Colon (tissue), 2 donors: ENCODE data around the gene CLUH.

ENCODE experiments used
- FAIRE-seq: peaks from 2 replicates; lab custom pipeline; 2012; peaks lifted over from hg19 to GRCh38; lab: Jason Lieb, UNC
- donor health status: control.
- donor health status: control.

CLUH gene, protein sequence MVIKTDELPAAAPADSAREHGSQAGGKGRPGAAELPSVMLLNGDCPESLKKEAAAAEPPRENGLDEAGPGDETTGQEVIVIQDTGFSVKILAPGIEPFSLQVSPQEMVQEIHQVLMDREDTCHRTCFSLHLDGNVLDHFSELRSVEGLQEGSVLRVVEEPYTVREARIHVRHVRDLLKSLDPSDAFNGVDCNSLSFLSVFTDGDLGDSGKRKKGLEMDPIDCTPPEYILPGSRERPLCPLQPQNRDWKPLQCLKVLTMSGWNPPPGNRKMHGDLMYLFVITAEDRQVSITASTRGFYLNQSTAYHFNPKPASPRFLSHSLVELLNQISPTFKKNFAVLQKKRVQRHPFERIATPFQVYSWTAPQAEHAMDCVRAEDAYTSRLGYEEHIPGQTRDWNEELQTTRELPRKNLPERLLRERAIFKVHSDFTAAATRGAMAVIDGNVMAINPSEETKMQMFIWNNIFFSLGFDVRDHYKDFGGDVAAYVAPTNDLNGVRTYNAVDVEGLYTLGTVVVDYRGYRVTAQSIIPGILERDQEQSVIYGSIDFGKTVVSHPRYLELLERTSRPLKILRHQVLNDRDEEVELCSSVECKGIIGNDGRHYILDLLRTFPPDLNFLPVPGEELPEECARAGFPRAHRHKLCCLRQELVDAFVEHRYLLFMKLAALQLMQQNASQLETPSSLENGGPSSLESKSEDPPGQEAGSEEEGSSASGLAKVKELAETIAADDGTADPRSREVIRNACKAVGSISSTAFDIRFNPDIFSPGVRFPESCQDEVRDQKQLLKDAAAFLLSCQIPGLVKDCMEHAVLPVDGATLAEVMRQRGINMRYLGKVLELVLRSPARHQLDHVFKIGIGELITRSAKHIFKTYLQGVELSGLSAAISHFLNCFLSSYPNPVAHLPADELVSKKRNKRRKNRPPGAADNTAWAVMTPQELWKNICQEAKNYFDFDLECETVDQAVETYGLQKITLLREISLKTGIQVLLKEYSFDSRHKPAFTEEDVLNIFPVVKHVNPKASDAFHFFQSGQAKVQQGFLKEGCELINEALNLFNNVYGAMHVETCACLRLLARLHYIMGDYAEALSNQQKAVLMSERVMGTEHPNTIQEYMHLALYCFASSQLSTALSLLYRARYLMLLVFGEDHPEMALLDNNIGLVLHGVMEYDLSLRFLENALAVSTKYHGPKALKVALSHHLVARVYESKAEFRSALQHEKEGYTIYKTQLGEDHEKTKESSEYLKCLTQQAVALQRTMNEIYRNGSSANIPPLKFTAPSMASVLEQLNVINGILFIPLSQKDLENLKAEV (N-terminal part only)

DNA sequence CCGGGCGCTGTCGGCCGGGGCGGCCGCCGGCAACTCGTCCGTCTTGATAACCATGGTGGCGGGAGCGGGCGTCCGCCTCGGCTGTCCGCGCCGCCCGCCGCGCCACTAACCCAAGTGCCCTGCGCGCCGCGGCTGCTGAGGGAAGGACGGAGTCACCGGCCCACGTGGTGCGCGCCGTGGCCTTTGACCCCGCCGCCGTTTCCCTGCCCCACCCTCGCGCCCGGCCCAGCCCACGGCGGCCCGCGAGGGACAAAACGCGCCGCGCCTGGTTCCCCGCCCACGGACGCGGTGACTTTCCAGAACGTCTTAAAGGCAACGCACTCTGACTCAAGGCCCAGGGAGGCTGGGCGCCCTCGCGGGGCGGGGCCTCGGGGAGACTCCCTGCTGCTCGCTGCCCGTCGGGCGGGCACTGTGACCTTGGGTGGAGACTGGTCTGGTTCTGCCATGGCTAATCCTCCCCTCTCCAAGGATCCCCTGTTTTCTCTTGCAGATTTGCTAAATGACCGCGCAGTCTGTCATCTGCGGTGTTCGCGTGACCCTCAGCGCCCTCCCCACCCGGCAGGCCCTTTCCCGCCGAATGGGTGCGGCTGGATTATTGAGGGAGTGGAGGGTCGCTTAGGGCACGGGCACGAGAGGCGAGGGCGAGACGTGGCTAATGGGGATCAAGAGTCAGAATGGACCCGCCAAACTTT, at the start of gene CLUH:
TSS of gene CLUH (minus strand) at position 157 of the 692 bp plus-strand sequence. CDS start at position 54, 103 bp downstream.
- no peak for FAIRE-seq

DNA sequence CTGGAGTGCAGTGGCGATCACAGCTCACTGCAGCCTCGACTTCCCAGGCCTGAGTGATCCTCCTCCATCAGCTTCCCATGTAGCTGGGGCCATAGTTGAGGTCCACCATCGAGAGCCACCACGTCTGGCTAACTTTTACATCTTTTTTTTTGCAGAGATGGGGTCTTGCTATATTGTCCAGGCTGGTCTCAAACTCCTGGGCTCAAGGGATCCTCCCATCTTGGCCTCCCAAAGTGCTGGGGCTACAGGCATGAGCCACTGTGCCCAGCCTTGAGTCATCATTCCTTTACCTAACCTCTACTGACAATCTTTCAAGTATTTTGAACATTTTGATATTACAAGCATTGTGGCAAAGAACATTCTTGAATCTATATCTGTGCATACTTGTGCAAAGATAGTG, 47.3 kb upstream of the CLUH start:
- FAIRE-seq = no peak

DNA sequence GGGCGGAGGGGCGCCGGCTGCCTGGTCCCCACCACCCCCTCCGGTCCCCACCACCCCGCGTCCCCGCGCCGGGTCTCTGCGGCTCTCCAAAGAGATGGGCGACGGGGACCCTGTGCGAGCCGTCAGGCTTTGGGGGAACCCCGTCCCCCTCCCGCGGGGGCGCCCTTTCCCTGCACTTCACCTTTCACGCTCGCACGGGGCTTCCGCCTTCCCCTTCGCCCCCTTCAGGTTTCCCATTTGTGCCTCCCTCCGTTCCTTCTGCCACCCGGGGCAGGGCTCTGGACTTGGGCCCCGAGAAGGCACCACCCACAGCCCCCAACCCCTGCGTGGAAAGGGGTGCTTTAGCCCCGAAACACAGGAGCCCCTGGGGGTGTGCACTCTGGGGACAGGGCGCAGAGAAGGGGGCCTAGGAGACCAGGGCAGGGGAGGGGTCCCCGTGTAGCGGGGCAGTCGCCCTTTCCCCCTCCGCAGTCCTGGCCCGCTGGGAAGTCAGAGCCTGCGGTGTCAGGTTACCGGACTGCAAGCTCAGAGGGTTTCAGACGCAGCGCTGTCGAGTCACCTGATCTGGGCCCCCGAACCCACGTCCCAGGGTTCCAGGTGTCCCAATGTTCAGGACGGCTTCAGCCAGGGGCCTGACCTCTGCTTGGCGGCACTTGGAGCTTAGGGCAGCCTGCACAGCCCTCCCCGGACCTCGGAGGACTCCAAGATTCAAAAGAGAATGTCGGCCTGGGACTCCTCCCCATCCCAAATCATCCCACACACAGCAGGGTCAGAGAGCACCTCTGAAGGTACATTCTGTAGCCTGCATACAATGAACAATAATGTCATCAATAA, 44.5 kb upstream of the CLUH start:
- no peak for FAIRE-seq

DNA sequence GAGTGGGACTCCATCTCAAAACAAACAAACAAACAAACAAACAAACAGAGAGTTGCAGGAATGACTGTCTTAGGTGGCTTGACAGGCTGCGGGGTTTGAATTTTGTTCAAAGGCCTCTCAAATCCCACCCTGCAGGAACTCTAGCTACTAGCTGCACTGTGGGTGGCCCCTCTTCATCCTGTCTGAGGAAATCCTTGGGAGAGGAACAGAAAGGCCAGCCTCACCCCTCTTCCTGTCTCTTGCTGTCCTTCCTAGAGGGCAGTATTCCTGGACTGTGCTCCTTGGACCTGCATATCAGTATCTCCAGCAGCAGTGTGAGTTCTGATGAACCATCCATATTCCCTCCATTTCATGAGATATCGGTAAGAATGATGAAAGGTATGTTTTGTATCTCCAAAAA, 39.9 kb upstream of the CLUH start:
- no peak for FAIRE-seq

DNA sequence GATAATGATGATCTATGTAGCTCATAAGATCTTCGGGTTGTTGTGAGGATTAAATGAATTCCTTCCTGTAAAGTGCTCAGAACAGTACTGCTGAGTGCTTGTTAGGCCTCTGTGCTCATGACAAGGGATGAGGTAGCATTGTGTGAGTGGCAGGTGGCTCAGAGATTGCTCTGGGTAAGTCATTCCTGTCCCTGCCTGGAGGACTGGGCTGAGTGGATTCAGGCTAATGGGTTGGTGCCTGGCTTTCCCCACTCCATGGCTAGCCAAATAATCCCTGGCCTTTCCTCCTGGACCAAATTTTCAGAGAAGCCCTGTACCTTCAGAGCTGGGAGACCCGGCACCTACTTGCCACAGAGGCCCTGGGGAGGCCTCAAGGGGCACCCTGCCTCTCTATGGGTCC, 39.2 kb upstream of the CLUH start:
- no peak for FAIRE-seq

DNA sequence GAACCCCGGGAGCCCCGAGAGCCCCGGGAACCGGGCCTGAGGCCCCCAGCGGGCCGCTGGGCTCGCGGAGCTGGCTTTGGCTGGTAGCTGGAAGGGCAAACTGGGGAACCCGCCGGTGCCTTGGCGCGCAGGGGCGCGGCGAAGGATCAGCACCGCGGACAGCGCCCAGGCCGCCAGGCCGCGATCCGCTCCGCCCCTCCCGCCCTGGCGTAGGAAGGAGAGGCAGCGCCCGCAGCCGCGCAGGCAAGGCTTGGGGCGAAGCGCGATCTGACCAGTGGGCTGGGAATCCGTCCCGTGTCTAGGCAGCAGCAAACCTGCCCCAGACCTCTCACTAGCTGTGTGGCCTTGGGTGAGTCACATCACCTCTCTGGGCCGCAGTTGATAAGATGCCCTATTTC, 38.2 kb upstream of the CLUH start:
- FAIRE-seq = no peak

DNA sequence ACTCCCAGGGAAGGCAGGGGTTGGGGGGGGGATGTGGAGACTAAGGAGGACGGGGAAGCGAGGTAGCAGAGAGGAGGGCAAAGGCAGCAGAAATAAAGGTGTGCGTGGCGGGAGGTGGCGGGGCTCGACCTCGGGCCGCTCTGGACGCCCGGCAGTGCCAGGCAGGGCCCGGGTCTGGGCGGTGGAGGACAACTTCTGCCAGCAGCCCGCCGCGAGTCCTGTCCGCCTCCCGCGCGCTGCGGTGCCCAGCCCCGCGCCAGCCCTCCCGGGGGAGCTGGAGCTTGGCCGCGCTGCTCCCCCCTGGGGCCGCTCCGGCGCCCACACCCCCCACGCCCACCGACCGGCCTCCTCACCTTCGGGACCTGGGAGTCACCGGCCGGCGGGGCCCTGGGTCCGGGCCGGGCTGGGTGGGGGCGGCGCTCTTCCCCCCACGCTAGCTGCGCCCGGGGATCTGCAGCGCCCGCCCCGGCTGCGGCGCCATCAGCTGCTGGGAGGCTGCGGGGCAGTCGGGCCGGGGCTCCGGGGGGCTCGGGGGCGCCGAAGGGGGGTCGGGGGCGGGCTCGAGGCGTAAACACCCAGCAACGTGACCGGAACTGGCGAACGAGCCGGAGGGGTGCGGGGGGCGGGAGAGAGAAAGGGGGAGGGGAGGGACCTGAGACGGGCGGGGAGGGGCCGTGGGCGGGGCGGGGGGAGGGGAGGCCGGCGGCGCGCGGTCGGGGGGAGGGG, 37.7 kb upstream of the CLUH start, which contains the start of gene CCDC92B:
TSS of gene CCDC92B (minus strand) at position 595 of the 726 bp plus-strand sequence. CDS start 14,507 bp downstream, outside the sequence.
- FAIRE-seq = no peak

DNA sequence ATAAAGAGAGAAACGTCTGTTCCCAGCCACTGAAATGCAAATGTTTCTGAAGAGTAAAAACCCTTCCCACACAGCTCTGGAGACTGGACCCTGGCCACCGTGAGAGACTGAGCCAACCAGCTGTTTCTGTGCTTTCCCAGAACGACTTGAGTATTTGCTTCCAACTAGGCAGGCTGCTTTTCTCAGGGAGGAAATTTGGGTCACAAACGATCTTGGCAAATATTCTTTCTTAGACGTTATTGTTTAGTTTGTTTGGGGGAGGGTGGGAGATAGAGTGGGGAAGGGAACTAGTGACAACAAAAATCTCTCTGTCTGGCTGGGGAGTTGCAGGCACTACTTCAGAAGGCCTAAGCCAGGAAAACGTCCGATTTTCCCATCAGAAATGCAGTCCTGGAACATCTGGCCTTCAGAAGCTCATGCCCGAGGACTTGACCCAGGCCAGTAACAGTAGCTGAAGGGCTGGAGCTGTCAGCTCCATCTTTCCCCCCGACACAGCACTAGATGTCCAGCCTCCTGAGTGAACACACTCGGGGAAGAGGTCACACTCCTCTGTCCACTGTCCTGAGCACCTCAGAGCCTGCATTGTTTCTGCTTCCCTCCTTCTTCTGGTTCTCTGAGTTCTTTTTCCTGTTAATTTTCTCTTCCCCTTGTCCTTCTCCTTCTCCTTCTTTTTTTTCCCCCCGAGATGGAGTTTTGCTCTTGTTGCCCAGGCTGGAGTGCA, 33.9 kb upstream of the CLUH start:
- FAIRE-seq = no peak

DNA sequence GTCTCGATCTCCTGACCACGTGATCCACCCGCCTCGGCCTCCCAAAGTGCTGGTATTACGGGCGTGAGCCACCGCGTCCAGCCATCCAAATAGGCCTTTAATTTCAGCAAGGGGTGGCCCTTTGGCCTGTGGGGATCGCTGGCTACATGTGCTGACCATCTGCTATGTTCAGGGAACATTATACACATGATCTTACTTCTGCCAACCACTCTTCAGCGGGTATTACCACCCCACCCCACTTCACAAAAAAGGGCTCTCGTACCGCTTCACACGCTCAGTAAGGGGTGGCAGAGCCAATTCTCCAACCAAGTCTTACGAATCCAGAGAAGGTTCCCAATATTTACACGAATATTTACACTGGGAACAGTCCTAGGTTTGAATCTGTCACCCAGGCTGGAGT, 26.1 kb upstream of the CLUH start:
- no peak for FAIRE-seq

DNA sequence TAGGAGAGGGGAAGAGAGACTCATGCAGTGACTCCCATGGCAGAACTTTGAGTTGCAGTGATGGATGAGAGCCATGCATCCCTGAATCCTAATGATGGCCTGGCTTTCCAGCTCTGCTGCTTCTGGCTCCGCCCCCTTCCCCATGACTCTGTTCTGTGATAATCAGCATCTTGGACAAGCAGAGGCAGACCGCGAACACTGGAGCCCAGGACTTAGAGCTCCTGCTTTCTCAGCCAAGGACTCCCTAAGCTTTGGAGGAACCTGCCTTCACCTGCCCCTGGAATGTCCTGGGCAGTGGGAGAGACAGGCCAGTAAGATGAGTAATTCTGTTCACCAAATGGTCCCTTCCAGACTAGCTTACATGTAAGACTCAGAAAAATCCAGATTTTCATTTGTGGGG, 25.4 kb upstream of the CLUH start:
- FAIRE-seq = no peak

DNA sequence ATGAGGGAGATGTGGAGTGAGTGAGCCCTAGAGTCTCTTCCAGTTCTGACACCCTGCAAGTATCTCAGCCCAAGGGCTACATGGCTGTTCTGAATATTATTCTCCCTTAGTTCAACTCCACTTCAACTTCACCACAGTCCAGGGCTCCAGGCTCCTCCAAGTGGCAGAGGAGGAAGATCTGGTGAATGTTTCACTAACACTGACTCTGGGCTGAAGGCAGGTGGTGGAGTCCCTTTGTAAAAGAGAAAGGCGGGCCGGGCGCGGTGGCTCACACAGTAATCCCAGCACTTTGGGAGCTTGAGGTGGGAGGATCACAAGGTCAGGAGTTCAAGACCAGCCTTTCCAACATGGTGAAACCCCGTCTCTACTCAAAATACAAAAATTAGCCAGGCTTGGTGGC, 24.3 kb upstream of the CLUH start:
- no peak for FAIRE-seq

DNA sequence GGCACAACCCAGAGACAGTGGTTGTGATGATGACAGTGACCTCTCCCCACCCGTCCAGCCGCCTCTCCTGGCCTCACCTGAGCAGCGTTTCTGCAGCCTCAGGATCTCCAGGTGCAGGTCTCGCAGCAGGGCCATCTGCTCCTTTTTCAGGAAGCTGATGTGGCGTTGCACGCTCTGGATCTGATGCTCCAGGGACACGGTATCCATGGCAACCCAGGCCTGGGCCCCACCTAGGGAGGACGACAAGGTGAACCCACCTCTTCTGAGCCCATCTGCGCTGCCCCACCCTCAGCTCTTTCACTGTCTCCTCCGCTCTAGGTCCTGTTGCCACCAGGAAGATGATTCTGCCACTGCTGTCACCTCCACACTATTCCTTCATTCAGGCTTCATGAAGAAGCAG, 23.4 kb upstream of the CLUH start:
- no peak for FAIRE-seq

DNA sequence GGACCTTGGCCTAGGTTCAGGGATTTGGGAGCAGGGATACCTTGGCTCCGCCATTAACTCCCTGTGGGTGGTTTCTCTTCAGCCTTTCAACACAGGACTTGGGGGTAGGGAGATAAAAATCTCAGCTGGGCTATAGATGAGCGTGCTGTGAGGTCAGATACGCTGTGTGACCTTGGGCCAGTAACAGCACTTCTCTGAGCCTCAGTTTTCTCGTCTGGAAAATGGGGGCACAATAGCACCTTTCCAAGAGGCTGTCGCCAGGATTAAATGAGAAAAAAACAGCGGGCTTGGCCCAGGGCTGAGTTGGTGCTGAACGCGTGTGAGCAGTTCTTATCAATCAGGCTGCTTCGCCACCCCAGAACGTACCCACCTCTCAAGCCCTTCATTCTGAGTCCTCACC, 20.2 kb upstream of the CLUH start:
- FAIRE-seq = no peak

DNA sequence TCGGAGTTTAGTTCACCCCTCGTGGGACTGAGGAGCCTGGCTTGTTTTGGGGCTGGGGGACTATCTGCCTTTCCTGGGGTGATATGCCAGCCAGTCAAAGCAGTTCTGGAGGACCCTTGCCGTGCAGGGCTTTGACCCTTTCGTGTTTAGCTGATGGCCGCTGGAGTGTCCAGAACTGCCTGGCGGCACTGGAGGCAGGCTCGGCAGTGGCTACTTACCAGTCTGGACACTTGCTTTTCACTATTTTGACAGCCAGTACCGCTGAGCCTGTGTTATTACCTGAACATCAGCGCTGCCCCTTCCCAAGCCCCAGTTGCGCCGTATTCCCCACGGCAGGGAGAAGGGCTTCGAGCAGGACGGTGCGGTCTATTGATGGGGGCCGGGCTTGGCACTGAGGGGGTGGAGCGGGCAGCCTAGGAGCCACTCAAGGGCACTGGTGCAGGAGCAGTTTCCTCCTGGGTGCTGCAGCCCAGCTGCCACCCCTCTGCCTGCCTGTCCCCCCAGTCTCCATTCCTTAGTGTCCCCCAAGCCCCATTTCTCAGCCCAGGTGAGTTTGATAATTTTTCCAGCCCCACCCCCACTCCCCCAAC, 19.3 kb upstream of the CLUH start:
- no peak for FAIRE-seq

DNA sequence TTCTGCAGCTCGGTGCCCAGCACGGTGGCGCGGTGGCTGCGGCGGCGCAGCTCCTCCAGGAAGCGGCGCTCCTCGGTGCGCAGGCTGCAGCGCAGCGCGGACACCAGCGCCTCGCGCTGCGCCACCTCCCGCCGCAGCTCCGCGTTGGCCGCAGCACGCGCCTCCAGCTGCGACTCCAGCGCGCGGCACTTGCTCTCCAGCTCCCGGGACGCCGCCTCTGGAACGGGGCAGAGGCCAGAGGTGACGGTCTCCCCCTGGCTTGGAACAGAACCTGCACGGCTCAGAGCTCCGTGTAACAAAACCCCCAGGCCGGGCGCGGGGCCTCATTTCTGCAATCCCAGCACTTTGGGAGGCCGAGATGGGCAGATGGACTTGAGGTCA, 13.2 kb upstream of the CLUH start:
- FAIRE-seq = no peak

DNA sequence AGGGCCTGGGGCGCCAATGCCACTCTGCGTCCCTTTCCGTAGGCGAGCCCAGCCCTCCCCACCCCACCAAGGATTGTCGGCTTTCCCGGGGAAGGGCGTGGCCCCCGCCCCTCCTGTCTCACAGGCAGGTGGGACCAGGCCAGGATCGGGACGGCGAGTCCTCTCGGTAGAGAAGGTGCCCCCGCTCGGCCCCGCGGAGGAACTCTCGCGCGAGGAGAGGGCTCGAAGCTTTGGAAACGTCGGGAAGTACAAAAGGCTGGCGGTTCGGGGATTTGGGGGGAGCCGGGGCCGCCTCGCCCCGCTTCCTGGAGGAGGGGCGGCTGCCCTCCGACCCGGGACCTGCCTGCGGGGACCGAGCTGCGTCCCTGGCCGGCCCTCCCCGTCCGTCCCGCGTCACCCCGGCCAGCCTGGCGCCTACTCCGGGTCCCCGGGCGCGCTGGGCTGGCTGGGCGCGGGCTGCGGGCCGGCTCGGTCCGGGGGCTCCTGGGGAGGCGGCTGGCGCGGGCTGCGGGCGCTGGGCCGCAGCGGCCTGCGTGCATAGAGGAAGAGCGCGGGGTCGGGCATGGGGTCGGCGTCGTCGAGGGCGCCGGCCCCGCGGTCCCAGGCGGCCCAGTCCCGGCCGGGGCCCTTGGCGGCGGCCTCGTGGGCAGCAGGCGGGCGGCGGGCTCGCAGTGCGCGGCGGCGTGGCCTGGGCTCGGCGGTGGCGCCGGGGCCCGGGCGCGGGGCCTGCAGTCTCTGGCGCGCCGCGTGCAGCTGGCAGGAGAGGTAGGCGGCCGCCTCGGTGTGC, 12.6 kb upstream of the CLUH start:
- no peak for FAIRE-seq

DNA sequence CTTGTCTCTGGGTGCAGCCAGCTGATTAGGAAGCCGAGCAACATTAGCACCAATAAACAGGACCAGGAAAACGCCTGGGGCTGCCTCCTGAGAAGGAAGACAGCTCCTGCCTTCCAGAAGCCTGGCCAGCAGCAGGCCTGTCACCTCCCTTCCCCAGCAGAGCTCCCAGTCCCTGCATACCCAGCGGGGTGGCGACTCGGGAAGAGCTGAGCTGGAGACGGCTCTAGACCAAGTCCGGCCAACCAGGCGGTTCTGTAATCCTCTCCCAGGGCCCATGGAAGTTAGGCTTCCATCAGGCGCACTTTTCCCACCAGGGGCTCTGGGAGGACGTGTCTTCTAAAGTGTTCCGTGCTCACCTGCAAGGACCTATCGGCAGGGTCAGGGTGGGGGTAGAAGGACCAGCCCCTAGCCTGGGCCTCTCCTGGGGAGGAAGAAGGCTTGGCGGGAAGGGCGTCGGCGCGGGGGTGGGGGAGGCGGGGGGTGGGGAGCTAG, 12.0 kb upstream of the CLUH start:
- FAIRE-seq = no peak

DNA sequence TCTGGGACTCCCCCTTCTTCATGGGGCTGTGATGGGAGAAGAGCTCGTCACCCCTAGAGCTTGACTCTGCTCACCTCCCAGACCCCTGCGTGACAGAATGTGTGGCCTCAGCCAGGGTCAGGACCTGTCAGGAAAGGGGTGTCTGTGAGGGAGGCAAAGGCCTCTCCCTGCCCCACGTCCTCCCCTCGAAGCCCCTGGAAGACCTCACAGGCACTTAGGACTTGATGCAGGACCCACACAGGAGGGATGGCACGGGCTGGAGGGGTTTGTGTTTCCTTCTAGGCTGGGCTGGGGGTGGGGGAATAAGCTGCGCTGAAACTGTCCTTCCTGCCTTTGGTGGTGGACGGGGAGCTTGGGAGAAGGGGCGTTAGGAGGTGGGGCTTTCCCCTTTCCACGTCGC, 11.0 kb upstream of the CLUH start:
- FAIRE-seq = no peak
